NCI-H1436 treated with DMSO at 0.1 percent for 48 hours (cell line): ENCODE measurements around the gene UBE2U.
"Not testable (repeated sequence)": the region's sequence is repeated elsewhere in the genome, so short reads cannot be mapped to it uniquely, and the experiment has no call there.

Source experiments
- DNase-seq: peaks from one replicate; lab custom pipeline; 2025; lab: John Stamatoyannopoulos, UW

Gene UBE2U

GRCh38 chr1:64192290-64192689 lies 11.1 kb upstream of the UBE2U start:
- no peak for DNase-seq

DNA sequence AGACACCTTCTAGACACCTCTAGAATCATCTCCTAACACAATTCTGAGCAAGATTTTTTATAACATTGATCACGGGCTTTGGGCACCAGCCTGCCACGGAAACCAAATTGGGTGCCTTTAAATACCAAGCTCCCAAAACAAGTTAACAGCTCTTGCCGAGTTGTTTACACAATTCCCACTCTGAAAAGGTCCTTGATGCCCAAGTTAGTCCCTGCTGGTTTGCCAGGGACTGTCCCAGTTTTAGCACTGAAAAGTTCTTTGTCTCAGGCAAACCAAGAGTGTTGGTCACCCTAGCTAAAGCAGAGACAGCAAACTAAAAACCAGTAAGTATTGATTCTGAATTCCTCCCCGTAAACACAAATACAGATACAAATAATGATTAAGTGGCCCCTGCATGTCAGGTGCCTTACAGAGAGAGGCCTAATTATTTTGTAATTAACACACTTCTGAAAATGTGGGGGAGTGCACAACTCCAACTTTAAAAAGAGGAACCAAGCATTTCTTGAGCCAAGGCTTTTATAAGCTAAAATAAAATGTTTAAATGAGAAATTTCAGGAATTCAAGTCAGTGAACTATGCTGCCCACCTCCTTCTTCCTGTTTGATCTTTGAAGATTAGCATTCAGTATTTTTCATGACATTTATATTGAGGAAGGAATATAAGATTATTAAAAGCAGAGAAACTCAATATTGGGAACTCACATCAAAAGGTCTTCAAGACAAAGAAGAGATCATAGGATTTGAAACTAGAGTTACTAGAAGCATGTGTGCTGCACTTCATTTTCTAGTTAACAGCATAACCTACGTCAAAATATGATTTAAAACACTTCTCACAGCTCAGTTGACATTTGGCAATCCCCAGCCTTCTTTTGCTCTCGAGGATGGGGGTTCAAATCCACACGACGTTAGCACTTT lies 9.0 kb upstream of the UBE2U start:
- DNase-seq: no peak

DNA sequence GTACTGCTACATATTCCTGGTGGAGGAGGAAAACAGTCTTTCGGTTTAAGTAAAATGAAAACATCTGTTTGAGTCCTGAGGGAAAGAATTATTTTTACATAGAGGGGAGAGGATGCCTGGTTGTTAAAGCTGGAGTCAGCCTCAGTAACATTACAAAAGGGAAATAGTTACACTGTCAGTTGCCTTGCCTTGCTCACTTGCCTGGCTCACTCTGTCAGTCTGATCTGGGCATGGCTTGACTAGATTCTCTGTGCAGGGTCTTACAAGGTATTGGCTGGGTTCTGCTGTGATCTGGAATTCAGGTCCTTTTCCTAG lies 8.4 kb upstream of the UBE2U start:
- DNase-seq: no peak

GRCh38 chr1:64196074-64196870 lies 7.2 kb upstream of the UBE2U start:
- no peak for DNase-seq

- no peak for DNase-seq
Observed at GRCh38 chr1:64197076-64197475, 6.3 kb upstream of the UBE2U start.

DNA sequence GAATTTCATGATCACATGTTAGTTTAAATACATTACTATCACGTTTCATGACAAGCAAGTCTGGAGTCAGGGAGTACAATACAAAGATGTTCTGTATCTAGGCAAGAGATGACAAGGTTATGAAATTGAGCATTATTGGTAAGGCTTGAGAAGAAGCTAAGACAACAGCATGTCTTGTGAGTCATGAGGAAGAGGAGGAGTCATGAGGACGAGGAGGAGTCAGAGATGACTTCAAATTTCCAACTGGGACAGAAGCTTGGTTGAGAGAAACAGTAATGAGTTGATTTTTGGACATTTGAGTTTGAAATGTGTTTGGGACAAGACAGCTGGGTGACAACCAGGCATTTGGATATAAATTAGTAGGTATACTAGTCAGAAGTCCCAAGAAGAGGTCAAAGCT lies 4.3 kb upstream of the UBE2U start:
- DNase-seq: no peak

- DNase-seq: no peak
Observed at GRCh38 chr1:64200064-64200463, 3.4 kb upstream of the UBE2U start.

- no peak for DNase-seq
Observed at GRCh38 chr1:64209221-64209620, 5.8 kb downstream of the UBE2U start.

DNA sequence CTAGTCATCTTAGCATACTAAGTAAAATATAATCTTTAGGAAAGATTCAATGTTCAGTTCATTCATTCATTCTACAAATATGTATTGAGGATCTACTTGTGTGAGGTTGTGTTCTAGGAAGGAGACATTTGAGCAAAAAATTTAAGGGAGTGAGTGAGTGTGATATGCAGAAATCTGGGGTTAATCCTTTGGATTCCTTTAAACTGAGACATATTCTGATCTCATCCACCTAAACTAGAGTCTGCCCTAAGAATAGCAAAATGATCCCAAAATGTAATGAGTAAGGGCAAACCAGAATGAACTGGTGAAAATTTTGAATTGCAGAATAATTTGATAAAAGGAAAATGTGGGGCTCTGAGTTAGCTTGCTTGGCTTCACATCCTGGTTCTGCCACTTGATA lies 8.6 kb downstream of the UBE2U start:
- no peak for DNase-seq

GRCh38 chr1:64215576-64215975 lies 12.2 kb downstream of the UBE2U start:
- no peak for DNase-seq

- DNase-seq: no peak
Observed at GRCh38 chr1:64220241-64220640, 16.8 kb downstream of the UBE2U start.

- DNase-seq: no peak
Observed at GRCh38 chr1:64223329-64224151, 20.1 kb downstream of the UBE2U start.

- not testable (repeated sequence) for DNase-seq
Observed at GRCh38 chr1:64224236-64224635, 20.8 kb downstream of the UBE2U start.

GRCh38 chr1:64228167-64228957 lies 24.9 kb downstream of the UBE2U start:
- DNase-seq: no peak

- DNase-seq: no peak
Observed at GRCh38 chr1:64229307-64229706, 25.9 kb downstream of the UBE2U start.

- DNase-seq: no peak
Observed at GRCh38 chr1:64231153-64231552, 27.7 kb downstream of the UBE2U start.

DNA sequence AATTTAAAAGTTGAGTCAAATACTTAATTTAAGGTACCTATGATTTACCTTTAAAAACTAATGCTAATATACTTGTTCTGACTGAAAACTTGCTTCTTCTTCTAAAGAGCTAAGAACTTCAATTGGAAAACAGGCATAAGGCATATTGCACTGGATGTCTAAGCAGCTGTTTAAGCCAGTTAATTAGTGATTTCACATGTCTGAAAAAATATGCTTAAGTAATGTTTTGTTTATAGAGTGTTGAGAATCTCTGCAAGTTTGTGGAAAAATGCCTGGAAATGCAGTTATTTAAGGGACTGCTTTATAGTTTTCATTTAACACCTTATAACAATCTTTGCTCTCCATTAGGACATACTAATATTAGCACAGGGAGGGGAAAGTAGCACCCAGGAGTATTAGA lies 28.2 kb downstream of the UBE2U start:
- DNase-seq: no peak

DNA sequence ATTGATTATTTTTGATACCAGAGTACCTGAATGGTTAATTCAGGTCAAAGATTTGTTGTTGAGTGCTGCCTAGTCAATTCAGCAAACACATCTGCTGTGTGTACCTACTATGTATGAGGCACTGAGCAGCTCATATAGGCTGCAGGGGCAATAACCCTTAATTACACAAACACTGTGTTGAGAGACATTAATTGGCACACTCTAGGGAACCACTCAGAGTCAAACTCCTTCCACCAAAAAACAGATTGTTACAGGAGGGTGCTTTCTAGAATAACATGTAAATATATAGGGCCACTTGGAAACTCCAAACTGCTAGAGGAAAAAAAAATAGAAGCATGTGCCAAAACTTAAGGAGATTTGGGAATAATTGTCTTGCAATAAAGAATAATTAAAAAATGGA lies 31.3 kb downstream of the UBE2U start:
- peak; percentile 53 for DNase-seq

- no peak for DNase-seq
Observed at GRCh38 chr1:64235181-64235580, 31.8 kb downstream of the UBE2U start.

- no peak for DNase-seq
Observed at GRCh38 chr1:64235910-64236309, 32.5 kb downstream of the UBE2U start.

GRCh38 chr1:64236541-64236954 lies 33.1 kb downstream of the UBE2U start:
- no peak for DNase-seq

DNA sequence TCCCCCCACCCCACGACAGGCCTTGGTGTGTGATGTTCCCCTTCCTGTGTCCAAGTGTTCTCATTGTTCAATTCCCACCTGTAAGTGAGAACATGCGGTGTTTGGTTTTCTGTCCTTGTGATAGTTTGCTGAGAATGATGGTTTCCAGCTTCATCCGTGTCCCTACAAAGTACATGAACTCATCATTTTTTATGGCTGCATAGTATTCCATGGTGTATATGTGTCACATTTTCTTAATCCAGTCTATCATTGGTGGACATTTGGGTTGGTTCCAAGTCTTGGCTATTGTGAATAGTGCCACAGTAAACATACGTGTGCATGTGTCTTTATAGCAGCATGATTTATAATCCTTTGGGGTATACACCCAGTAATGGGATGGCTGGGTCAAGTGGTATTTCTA lies 36.1 kb downstream of the UBE2U start:
- DNase-seq: not testable (repeated sequence)
